ENCODE measurements around the gene SLIT1. TPM values are rescaled to one million over a fixed set of nuclear protein-coding genes. Genes with fewer than 3 reads are reported as not detected.

Gene SLIT1
- total RNA-seq, 1 donor from 2014 or later = under 0.01 TPM

DNA sequence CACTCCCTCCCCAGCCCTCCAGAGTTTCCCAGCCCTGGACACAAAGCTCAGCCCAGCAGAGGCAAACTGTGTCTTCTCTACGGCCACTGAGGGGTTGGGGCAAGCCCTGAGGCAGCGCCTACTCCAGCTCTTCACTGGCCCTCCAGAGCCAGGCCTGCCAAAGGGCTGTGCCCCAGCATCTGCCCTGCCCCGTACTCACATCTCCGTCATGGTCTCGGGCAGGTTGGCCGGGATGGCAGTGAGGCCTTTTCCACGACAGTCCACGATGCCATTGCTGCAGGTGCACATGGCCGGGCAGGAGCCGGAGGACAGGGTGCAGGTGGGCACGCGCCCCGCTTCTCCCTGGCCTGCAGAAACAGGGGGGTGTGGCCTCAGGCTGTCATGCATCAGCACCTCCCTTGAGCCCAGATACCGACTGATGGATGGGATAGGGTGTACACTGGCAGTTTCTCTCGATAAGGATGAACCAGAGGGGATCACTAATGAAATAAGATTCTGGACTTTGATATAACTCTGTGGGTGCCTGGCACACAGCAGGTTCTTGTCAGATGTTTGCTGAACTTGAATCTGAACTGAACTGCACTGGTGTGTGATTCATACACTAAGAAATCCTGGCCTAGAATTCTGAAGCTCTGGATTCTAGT lies 125.2 kb downstream of the SLIT1 start:
- no peak for DNase-seq

DNA sequence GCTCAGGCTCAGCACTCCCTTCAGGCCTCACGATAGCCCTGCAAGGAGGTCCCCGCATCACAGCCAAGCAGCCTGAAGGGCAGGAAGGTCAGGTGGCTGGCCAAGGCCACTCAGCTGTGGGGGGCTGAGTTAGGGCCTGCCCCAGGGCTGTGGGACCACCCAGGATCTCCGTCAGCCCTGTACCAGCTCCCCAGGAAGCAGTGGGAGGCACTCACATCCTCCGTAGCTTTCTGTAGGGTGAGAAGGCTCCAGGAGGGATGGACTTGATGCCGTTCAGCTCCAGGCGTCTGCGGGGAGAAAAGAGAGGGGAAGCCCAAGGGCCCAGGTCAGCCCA lies 125.9 kb downstream of the SLIT1 start:
- no peak for DNase-seq

DNA sequence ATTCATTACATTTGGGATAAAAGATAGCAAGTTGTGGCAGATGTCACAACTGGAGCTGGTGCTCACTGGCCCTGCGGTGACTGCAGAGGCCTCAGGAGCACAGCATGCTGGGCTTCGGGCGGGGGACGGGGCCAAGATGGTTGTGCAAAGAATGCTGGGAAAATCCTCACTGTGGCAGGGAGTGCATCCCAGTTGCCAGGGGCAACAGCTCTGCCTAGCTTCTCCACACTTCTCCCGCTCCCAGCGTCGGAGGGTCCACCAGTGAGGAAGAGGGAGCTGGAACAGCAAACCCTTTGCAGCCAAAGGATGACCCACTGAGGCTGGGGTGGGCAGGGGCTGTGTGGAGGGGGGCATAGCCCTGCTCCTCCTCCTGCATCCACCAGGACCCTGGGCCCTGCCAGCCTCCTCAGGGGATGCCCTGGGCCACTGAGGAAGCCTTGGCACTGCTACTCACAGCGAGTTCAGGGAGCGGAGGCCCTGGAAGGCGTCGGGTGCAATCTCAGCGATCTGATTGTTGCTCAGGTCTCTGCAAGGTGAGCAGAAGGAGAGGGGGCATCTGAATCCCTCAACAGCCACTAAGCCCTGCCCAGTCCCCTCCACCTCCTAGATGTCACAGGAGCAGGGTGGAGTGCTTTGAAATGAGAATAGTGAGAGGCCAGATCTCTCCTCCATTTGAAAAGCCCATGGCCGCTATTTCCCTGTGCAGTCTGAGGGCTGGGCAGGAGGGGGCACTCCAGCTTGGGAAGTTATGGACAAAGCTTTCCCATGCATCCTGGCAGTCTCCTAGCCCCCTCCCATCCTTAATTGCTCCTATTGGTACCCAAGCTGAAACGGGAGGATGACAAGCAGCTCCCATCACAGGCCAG lies 126.5 kb downstream of the SLIT1 start:
- DNase-seq = no peak

DNA sequence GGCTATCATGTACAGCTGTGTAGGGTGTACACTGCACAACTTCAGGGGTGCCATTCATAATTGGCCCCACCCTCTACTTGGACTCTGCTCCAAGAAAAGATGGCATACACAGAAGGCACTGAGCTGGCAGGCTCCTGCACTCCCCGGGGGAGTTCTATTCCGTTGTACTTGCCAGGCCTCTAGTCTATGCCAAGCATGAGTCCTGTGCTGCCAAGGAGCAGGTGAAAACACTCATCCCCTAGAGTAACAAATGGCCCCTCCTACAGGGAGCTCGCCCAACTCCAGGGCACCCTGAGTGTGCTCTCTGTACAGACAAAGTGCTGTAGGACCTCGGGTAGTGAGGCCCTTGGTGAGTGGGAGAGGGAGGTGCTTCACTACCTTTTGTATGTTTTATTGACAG lies 127.2 kb downstream of the SLIT1 start:
- DNase-seq = no peak

DNA sequence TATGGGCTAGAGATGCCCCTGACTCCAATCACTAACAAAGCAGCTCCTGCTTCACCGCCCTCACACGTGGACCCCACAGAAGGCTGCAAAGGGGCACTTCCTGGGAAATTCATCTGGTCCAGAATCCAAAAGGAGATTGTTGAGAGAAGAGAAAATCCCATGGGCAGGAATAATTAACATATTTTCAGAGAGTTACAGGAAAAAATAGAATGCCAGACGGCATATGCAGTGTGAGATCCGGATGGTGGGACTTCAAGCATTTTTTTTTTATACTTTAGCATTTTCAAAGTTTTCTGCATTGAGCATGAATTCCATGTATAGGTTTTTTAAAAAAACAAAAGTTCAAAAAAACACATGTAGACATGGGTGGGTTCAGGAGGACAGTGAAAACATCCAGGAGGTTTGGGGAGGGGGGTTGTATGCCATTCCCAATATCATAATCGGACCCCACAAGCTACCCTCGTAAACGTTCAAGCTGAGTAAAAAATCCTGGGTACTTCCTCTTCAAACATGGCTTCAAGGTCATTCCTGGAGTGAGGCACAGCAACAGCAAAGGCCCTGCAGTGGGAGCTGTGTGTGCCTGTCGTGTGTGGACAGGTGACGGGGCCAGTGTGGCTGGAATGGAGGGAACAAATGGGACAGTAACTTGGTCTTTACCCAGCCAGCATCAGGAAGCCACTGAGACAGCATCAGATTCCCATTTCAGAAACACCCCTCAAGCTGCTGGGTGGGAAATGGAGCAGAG lies 128.1 kb downstream of the SLIT1 start:
- DNase-seq = no peak

DNA sequence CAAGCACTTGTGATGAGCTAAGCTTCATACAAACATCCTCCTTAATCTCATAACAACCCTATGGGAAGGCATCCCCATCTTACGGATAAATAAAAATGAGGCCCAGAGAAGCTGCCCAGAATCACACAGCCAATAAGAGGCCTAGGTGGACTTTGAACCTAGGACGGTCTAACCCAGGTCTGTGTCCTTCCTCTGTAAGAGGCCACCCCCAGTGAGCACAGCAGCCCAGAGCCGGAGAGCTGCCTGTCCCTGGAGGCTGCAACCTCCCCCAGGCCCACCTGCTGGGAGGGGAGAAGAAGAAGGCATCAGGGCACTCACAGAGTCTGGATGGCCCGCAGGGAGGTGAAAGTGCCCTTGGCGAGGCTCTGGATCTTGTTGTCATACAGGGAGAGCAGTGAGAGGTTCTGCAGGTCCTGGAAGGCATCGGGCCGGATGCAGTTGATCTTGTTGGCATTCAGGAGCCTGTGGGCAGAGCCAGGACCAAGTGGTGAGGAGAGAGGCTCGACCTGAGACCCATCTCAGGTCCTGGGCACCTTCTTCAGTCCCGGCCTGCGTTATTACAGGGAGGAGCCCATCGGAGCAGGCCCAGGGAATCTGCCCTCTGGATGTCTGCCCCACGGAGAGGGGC lies 129.6 kb downstream of the SLIT1 start:
- DNase-seq = no peak

DNA sequence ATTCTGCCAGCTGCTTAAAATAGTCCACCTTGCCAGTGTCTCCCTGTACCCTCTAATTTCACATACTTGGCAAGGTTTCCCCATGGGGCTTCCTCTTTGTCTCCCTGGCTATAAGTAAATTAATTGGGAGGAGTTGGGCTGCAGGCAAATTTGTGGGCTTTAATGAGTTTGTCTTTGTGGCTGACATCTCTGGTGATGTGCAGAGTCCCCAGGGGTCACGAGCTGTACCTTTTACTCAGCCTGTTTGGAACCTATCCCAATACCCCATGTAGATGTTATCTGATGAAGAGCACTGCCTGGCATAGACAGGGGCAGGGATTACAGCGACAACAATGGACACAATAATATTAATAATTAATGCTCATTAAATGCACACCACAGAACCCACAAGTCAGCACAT lies 132.5 kb downstream of the SLIT1 start:
- no peak for DNase-seq

DNA sequence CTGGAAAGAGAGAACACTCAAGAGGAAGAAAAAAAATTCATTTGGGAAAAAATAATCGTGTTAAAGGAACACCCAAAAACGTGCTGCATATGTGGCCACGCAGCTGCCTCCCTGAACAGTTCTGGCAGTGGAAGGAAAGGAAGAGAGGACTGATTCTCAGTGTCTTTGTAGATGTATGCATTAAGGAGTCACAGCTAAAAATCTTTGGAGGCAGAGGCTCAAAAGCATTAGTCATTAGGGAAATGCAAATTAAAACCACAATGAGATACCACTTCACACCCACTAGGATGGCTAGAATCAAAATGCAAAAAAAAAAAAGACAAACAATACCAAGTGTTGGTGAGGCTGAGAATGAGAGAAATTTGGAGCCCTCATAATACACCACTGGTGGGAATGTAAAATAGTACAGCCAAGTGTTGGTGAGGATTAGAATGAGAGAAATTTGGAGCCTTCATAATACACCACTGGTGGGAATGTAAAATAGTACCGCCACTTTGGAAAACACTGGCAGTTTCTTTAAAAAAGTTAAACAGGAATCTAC lies 134.7 kb downstream of the SLIT1 start:
- no peak for DNase-seq

DNA sequence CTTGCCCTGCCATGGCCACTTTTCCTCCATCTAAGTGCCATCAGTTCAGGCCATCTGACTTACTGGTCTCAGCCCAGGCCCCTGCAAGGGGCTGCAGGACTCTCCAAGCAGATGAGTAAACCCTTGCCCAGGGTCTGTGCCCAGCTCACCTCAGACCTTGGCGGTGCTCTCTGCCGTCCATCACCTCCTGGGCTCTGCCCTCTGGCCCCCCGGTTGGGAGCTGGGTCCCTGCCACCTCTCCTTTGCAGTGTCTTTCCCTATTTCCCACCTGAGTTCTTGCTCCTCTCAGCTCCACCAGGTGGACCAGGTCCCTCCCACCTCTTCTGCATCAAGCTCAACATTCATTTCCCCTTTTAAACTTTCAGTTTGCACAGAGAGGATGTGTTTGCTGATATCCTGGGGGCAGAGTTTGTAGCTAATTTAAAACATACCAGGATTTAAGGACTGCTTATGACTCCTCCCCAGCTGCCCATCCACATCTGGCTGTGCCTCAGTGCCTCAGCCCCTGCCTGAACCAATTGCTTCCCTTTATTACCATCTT lies 135.5 kb downstream of the SLIT1 start:
- no peak for DNase-seq

DNA sequence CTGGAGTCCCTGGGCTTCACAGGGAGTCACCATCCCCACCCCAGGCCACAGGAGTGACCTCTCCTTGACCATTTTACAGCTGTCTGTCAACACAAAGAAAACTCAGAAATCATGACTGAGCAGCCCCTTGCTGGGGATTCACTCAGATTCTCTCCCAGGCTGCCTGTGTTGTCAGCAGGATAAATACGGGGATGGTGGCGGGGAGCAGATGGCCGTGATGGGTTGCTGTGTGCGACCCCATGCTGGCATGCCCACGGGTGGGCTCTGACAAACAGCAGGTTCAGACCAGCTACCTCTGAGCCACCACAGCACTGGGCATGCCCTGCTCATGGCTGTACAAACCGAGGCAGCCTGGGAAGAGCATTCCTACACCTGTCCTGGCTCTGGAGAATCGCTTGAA lies 136.1 kb downstream of the SLIT1 start:
- DNase-seq = no peak

DNA sequence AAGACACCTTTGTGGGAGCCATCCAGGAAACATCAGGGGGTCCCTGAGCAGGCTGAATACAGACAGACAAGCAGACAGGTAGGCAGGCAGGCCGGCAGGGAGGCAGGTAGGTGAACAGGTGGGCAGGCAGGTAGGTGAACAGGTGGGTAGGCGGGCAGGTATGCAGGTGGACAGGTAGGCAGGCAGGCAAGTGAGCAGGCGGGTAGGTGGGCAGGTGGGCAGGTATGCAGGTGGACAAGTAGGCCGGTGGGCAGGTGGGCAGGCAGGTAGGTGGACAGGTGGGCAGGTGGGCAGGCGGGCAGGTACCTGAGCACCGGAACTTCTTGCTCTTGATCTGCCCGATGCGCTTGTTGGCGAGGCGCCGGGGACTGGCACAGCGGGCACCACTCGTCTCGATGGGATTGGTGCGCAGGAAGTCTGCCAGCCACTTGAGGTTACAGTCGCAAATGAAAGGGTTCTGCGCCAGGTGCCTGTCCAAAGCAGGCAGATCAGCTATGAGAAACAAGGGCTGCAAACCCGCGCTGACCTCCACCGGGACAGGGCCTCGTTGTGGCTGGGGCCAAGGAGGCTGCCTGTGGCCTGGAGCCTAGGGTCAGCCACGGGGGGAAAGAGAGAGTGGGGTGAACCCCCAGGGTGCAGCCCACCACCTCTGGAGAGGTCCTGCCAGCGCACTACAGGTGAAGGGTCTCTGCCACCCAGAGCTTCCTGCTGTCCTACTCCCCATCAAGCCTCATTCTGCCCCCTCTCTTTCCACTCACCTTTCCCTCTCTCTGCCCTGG lies 136.9 kb downstream of the SLIT1 start:
- no peak for DNase-seq

DNA sequence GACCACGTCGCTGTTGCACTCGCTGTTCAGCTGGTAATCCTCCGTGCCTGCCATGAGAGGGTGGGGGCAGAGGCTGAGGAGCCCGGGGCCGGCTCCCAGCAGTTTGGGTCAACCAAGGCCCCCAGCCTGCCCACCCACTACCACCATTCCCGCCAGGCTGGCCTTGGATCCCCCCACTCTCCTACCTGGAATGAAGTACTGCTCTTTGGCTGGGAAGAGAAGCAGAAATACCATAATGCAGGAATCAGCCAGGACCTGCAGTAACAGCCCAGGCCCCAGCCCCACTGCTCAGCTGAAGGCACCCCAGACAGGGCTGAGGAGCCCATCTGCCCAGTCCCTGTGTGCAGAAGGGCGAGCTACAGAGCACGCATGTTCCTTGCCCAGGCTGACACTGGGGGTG lies 138.0 kb downstream of the SLIT1 start:
- no peak for DNase-seq

DNA sequence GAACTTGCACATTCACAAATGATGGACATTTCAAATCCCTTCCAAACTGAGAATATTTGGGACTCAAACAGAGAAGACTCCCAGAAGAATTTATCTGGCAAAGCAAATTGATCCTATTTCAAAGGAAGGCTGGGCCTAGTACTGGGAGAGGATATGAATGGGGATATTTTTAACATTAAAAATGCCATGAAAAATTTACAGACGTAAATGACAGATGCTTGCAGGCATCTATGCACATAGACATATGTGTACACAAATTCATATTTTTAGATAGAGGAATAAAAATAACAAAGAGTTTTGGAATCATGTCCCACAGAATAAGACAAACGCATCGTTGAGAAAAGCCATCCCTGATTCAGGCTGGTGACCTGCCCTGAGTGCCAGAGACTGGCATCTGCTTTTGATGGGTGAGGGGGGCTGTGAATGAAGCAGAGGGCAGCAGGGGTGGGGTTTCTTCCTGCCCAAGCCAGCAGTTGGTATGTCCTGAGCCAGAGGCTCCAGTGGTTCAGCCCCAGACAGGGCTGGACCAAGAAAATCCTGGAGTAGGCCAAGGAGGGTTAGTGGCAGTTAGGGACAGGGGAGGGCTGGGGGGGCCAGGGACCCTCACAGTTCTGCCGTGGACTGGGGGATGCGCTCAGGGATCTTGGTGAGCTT lies 138.5 kb downstream of the SLIT1 start:
- no peak for DNase-seq

DNA sequence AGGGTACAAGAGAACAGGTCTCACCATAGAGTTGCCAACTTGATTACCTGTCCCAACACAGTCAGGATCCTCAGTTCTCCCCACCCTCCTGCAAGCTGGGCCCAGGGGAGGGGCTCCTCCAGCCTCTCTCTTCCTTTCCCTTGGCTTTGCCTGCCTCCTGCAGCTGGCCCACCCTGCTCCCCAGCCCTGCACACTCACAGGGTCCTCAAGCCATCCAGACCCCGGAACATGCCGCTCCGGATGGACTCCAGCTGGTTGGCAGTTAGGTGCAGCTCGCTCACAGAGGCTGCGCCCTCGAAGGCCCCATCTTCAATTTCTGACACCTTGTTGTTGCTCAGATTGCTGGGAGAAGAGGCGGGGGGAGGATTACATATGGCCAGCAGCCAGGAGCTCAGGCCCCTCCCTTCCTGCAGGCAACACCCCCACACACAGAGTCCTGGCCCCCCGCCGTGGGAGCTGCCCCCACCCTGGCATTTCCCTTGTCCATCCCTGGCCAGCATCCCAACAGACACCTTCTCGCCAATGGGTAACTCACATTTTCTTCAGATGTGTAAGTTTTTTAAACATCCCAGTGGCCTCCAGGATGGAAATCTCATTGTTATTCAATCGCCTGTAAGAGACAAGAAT lies 139.2 kb downstream of the SLIT1 start:
- DNase-seq = no peak

DNA sequence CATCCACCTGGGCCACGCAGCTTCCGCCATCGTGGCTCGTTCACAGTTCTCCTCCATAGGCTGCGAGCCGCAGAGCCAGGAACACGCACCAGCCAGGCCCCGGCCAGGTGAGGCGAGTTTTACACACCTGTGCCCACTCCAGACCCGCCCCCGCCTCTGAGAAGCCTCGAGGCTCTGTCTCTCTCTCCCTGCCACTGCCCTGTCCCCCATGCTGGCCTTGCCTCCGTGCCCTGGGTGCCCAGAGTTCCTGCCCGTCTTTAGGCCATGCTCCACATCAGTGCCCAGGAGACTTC lies 142.2 kb downstream of the SLIT1 start:
- no peak for DNase-seq

DNA sequence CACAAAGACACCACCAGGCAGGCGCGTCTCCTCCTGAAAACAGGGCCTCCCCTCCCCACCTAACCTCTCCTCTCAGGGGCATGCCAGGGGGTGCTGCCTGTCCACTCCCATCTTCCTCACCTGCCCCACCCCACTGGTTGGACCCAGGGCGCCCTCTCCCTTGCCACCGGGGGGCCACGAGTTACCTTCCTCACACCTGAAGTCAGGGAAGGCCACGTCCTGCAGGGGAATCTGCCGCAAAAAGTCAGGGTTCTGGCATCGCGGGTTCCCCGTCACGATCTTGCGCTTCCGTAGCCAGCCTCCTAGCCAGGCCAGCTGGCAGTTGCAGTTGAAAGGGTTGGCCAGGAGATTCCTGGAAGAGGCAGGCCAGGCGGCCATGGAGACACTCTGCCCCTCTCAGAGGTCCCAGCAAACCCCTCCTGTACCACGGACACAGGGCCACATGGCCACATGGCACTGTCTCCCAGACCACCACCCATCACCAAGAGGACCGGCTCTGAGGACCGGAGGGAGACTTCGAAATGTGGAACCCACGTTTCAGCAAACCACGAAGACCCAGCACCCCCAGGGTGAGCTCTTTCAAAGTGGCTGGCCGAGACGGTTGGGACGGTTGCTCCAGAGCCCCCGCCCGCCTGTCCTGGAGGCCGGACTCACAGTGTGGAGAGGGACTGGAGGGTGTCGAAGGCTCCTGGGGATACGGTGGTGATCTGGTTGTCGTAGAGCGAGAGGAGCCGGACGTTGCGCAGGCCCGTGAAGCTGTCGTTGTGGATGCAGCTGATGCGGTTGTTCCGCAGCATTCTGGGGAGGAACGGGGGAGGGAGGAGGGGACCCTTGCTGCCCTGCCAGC lies 142.8 kb downstream of the SLIT1 start:
- no peak for DNase-seq

DNA sequence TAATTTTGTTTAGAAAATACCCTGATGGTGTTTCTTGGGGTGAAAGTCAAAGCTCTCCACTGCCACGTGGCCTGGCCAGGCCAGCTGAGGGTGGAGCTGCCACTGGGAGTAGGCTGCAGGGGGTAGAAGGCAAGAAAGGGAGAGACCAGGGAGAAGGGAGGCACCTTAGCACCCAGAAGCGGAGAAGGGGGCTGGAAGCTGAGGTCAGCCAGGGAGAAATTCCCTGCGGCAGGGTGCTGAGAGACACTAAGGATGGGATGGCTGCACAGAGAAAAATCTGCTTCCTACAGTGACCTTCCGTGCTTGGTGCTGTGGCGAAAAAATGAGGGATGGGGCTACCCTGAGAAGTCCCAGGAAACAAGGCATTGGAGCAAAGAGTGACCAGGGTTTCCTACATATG lies 143.7 kb downstream of the SLIT1 start:
- no peak for DNase-seq

DNA sequence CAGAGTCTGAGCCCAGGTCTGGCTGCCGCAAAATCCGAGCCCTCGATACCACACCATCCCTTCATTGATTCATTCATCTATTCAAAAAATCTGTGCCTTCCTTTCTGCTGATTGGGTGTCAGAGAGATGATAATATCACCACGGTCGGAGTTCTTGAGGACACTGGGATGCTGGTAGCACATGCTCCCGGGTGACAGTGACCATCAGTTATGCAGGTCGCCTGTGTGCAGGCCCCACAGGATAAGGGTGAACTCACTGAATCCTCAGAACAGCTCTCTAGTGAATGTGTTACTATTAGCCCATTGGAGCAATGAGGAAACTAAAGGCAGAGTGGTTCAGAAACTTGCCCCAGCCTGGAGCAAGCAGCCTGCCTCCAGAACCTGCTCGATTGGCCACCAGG lies 145.1 kb downstream of the SLIT1 start:
- no peak for DNase-seq

DNA sequence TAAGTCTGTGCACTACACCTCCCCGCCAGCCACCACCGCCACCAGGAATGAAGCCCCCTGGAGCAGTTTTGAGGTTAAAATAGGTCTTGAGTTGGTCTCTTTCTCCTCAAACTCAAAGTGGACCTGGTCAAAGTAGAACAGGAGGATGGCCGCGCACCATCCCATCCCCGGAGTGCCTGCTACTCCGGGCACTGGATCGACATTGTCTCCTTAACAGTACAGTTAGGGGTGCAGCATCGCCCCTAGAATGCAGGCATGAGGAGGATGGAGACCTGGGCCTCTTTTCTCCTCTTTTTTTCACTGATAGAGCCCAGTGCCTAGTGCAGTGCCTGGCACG lies 145.5 kb downstream of the SLIT1 start:
- DNase-seq = no peak

DNA sequence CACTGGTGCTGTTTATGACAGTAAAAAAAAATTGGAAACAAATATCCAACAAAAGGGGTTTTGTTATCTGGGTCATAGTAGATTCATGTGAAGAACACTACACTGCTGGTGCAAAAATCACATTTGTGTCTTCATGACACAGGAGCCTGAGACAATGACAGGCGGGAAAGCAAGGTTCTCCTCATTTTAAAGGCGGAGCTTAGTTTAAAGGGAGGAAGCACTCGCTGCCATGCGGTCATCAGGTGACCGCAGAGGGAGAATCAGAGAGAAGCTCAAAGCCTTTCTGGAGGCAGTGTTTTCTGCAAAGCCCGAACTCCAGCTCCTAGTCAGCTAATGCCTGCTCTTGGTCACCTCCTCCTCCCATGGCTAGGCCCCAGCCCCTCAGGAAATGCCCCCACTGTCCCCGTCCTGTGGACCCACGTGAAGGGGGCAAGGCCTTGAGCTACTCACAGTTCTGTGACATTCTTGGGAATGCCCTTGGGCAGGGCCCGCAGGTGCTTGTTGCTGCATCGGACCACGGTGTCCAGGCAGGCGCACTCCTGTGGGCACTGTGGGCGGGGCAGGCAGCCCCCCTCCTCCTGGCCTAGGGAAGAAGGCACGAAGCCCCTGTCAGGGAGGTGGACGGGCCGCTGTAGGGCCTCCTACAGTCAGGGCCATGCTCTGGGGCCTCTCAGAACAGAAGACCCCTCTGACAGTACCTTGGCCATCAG lies 146.1 kb downstream of the SLIT1 start:
- DNase-seq = no peak
